ENCODE data around the gene REEP3.
"Not testable (repeated sequence)": the region's sequence is repeated elsewhere in the genome, so short reads cannot be mapped to it uniquely, and the experiment has no call there.

REEP3 gene

GRCh38 chr10:63651864-63652263, 130.7 kb downstream of the REEP3 start:
- Histone ChIP-seq H3K36me3 (ENCODE audit: insufficient read depth) (no peaks in the 10 kb centered on the region), H3K27me3 (ENCODE audit: insufficient read depth, low read depth) (no peaks in the 10 kb centered on the region), H3K27ac (no peak overlapping the region), H3K4me2 (no peak overlapping the region), H3K4me1 (ENCODE audit: low read depth, poor library complexity, severe bottlenecking) (no peaks in the 10 kb centered on the region), H3K9ac (no peak overlapping the region), H4K20me1 (ENCODE audit: insufficient read depth) (no peaks in the 10 kb centered on the region), H2AFZ (ENCODE audit: low read depth) (no peak overlapping the region), H3K79me2 (ENCODE audit: insufficient read depth, low read depth) (no peaks in the 10 kb centered on the region), H3K4me3 (IDR thresholded peaks at IDR 0.05; ENCODE audit: insufficient read depth, low read depth, low read length) (no peak overlapping the region)
- TF ChIP-seq CTCF (conservative IDR thresholded peaks at IDR 0.05; ENCODE audit: low read depth, low read length) = no peak

GRCh38 chr10:63653747-63654146, 132.5 kb downstream of the REEP3 start:
- Histone ChIP-seq H3K4me2 (no peak overlapping the region), H3K36me3 (ENCODE audit: insufficient read depth) (no peaks in the 10 kb centered on the region), H4K20me1 (ENCODE audit: insufficient read depth) (no peaks in the 10 kb centered on the region), H3K79me2 (ENCODE audit: insufficient read depth, low read depth) (no peaks in the 10 kb centered on the region), H3K9ac (no peak overlapping the region), H3K27me3 (ENCODE audit: insufficient read depth, low read depth) (no peaks in the 10 kb centered on the region), H3K27ac (no peak overlapping the region), H3K4me1 (ENCODE audit: low read depth, poor library complexity, severe bottlenecking) (no peaks in the 10 kb centered on the region), H3K4me3 (IDR thresholded peaks at IDR 0.05; ENCODE audit: insufficient read depth, low read depth, low read length) (no peak overlapping the region), H2AFZ (ENCODE audit: low read depth) (no peak overlapping the region)
- no peak for TF ChIP-seq CTCF (conservative IDR thresholded peaks at IDR 0.05; ENCODE audit: low read depth, low read length)

GRCh38 chr10:63657761-63658160, 136.6 kb downstream of the REEP3 start:
- no peak overlapping the region for H3K27ac ChIP-seq
- TF ChIP-seq CTCF (conservative IDR thresholded peaks at IDR 0.05; ENCODE audit: low read depth, low read length) = no peak
- H2AFZ ChIP-seq (ENCODE audit: low read depth) = no peak overlapping the region
- no peaks in the 10 kb centered on the region for H3K27me3 ChIP-seq (ENCODE audit: insufficient read depth, low read depth)
- no peak overlapping the region for H3K4me2 ChIP-seq
- H3K36me3 ChIP-seq (ENCODE audit: insufficient read depth) = no peaks in the 10 kb centered on the region
- H3K79me2 ChIP-seq (ENCODE audit: insufficient read depth, low read depth) = no peaks in the 10 kb centered on the region
- no peak overlapping the region for H3K9ac ChIP-seq
- no peak overlapping the region for H3K4me3 ChIP-seq (IDR thresholded peaks at IDR 0.05; ENCODE audit: insufficient read depth, low read depth, low read length)
- no peaks in the 10 kb centered on the region for H3K4me1 ChIP-seq (ENCODE audit: low read depth, poor library complexity, severe bottlenecking)
- H4K20me1 ChIP-seq (ENCODE audit: insufficient read depth) = no peaks in the 10 kb centered on the region

GRCh38 chr10:63660941-63661340, 139.7 kb downstream of the REEP3 start:
- not testable (repeated sequence) for H3K9ac ChIP-seq; H3K36me3 ChIP-seq (ENCODE audit: insufficient read depth); H3K4me3 ChIP-seq (IDR thresholded peaks at IDR 0.05; ENCODE audit: insufficient read depth, low read depth, low read length); H3K27me3 ChIP-seq (ENCODE audit: insufficient read depth, low read depth); H3K27ac ChIP-seq; H3K79me2 ChIP-seq (ENCODE audit: insufficient read depth, low read depth); H3K4me1 ChIP-seq (ENCODE audit: low read depth, poor library complexity, severe bottlenecking); H4K20me1 ChIP-seq (ENCODE audit: insufficient read depth); H2AFZ ChIP-seq (ENCODE audit: low read depth); H3K4me2 ChIP-seq

- Histone ChIP-seq H3K4me3 (IDR thresholded peaks at IDR 0.05; ENCODE audit: insufficient read depth, low read depth, low read length) (no peak overlapping the region), H3K9ac (no peak overlapping the region), H2AFZ (ENCODE audit: low read depth) (no peak overlapping the region), H3K36me3 (ENCODE audit: insufficient read depth) (no peaks in the 10 kb centered on the region), H3K4me2 (no peak overlapping the region), H4K20me1 (ENCODE audit: insufficient read depth) (no peaks in the 10 kb centered on the region), H3K27me3 (ENCODE audit: insufficient read depth, low read depth) (no peaks in the 10 kb centered on the region), H3K4me1 (ENCODE audit: low read depth, poor library complexity, severe bottlenecking) (no peaks in the 10 kb centered on the region), H3K27ac (no peak overlapping the region), H3K79me2 (ENCODE audit: insufficient read depth, low read depth) (no peaks in the 10 kb centered on the region)
- no peak for TF ChIP-seq CTCF (conservative IDR thresholded peaks at IDR 0.05; ENCODE audit: low read depth, low read length)
Observed at GRCh38 chr10:63661347-63661746, 140.1 kb downstream of the REEP3 start.

All from KMS-11 (cell line).